KG1 (cell line): ENCODE results near the gene RGSL1.

Experiments used
- DNase-seq: peaks from one replicate; lab custom pipeline; 2025; lab: John Stamatoyannopoulos, UW

Gene RGSL1

GRCh38 chr1:182549346-182549745 lies 99.4 kb downstream of the RGSL1 start:
- no peak for DNase-seq

GRCh38 chr1:182549811-182550210 lies 99.9 kb downstream of the RGSL1 start:
- DNase-seq = no peak

- no peak for DNase-seq
Observed at GRCh38 chr1:182552527-182552926, 102.6 kb downstream of the RGSL1 start.

DNA sequence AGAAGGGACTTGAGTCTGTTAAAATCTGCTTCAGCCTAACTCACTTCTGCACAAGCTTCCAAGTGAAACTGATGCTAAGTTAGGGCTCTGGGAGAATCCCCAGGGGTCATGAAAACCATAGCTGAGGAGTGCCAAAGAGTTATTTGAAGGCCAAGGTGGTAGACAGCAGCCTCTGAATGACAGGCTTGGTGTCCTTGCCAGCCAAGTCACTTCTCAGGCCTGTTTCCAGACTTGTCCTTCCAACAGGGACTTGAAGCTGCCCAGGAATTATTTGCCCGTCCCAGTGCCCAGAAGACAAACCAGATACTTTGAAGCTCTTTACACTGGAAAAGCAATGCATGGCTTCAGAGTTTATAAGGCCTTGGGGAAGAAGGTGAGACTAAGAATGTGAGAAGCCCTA lies 105.5 kb downstream of the RGSL1 start:
- no peak for DNase-seq

- DNase-seq = no peak
Observed at GRCh38 chr1:182556279-182556678, 106.3 kb downstream of the RGSL1 start.

- no peak for DNase-seq
Observed at GRCh38 chr1:182560392-182560984, 110.5 kb downstream of the RGSL1 start.

DNA sequence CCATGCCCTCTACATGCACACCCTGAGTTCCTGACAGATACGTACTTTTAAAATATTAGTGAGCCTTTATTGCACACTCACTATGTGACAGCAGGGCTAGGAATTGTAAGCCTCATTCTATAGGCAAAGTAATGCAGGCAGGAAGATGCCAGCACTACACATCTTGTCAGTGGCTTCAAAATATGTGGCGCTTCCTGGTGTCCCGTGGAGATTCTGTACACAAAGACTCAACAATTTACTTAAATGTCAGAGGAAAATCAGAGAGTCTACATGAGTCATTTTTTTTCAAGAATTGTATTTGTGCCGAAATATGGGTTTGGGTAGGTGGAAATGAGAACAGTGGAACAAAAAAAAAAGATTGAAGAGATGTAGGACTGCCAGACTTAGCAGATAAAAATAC lies 111.5 kb downstream of the RGSL1 start:
- no peak for DNase-seq

DNA sequence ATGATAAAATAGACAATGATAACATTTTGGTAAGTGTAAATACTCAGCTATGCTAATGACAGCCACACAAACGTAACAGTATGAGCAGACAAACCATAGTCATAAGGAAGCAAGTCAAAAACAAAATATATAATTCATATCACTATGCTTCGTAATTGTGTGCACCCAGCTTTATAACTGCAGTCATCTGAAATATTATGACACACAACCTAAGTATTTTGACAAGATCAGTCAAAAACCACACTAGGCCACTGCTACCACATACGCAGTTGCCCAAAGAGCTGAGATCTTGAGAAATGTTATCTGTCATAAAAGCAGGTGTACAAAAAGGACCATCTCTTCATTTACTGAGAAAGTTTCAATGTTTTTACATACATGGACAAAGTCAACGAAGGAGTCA lies 113.1 kb downstream of the RGSL1 start:
- DNase-seq = no peak

GRCh38 chr1:182564406-182565004 lies 114.6 kb downstream of the RGSL1 start:
- DNase-seq = no peak

DNA sequence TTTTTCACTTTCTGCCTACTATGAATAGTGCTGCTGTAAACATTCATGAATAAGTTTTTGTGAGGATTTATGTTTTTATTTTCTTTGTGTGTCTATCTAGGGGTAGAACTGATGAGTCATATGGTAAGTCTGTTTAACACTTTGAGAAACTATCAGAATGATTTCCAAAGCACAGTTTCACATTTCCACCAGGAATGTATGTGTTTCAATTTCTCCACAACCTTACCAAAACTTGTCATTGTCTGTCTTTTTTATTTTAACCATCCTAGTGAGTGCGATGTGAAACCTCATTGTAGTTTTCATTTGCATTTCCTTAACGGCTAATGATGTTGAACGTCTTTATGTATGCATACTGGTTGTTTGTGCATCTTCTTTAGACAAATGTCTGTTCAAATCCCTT lies 115.6 kb downstream of the RGSL1 start:
- DNase-seq = no peak

DNA sequence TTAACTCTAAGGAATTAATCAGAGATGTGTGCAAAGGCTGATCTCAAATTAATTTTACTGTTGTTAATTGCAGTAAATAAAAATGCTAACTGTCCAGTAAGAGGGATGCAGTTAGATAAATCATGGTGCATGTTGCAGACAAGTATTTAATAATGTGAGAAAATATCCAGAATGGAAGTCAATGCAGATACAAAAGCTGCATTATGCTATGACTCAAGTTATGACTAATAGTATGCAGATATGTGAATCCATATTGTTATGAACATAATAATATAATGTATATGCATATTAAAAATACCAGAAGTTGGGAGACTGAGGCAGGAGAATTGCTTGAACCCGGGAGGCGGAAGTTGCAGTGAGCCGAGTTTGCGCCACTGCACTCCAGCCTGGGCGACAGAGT lies 117.7 kb downstream of the RGSL1 start:
- DNase-seq = no peak

DNA sequence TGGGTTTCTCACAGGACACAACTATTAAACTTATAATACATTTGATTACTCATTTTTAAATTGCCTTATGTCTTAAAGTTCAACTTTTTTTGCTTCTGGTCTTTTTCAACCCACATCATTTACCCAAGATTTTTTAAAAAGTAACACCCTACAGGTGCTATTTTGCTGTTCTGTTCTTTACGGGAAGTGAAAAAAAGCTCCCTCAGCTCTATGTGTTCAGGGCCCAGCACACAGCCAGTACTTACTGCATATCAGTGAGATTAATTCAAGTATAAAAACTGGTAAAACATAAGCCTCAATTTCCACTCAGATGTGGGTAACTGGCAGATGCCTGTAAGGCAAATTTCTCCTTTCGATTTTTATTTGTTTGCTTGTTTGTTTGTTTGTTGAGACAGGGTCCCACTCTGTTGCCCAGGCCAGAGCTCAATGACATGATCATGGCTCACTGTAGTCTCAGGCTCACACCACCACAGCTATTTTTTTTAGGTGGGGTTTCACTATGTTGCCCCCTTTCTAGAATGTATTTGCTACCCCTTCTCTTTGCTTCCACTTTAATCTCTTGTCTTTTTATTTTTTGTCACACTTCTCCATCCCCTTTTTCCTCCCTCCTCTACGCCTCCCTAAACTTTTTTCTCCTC lies 118.8 kb downstream of the RGSL1 start:
- no peak for DNase-seq

DNA sequence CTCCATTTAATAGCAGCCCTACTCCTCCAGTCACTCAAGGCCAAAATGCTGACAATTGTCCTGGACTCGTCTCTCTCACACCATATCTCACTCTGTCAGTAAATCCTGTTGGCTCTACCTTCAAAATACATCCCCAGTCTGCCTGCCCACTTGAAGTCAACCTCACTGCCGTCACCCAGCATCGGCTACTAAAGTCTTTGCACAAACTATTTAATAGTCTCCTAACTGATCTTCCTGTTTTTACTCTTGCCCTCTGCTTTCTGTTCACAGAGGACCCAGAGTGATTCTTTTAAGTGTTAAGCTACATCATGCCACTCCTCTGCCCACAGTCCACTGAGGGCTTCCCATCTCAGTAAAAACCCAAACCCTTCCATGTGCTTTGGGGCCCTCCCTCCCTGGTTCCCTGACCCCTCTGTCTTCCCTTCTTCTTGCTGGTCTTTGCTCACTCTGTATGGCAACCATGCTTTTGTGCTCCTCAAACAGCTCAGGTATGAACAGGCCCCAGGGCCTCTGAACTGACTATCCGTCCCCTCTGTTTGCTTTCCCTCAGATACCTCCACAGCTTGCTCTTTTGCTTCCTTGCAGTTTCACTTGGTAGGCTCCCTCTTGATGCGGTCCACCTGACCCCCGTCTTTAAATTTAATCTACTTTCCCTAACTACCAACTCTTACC lies 120.1 kb downstream of the RGSL1 start:
- no peak for DNase-seq

DNA sequence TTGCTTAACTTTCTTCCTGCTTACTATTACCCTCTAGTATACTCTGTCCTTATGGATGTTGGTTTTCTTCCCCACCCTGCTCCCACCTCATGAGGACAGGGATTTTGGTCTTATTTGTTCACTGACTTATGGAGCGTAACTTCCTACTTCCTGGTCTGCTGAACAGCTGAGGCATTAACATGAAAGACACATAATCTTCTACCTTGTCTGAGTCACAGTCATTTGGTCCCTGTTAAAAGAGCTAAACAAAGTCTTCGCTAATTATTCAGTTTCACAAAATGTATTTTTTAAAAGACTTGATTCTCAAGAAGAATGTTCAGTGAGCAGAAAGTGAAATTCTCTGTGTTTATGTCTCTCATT lies 120.6 kb downstream of the RGSL1 start:
- no peak for DNase-seq

- DNase-seq = no peak
Observed at GRCh38 chr1:182574156-182574555, 124.2 kb downstream of the RGSL1 start.

DNA sequence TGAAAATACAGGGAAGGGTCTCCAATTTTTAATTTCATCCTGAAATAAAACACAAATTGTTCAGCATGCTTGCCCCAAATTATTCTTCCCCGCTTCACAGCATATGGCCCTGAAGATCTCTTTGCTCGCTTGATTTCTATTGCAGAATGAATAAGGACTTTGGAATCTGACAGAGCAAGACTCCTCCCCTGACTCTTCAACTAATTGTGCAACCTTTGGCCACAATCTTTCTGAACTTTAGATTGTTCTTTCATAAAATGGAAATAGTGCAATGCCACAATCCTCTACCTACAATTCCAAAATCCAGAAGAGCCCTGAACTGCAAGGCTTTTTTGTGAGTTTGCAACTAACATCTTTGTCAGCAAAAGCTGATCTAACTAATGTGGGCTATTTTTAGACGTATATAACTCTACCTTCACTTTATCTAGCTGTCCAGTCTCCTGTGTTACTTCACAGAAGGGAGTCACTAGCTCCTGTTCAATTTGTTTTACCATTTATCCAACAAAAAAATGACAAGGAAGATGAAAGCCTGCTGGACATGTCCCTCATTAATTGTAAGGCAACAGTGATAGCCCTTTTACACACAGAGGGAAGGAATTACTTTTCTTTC lies 125.7 kb downstream of the RGSL1 start:
- DNase-seq = no peak

DNA sequence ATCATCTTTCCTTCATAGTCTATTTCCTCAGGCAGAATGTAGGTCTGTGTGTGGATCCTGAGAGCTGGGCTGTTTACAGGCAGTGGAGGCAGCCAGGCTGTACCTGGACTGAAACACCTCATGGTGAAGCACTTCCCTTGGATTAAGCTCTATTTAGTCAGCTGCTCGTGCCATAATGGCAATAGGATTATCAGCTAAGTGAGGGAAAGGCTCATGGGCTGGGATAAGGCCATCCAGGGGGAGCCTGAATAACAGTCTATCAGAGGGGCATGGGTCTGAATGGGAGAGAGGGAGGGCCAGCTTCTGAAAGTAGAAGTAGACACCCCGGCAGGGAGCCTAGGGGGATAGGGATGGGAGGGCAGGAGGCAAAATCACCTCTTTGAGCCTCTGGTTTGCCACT lies 130.8 kb downstream of the RGSL1 start:
- no peak for DNase-seq

GRCh38 chr1:182584746-182585145 lies 134.8 kb downstream of the RGSL1 start:
- no peak for DNase-seq

GRCh38 chr1:182586380-182586779 lies 136.4 kb downstream of the RGSL1 start:
- DNase-seq = no peak

DNA sequence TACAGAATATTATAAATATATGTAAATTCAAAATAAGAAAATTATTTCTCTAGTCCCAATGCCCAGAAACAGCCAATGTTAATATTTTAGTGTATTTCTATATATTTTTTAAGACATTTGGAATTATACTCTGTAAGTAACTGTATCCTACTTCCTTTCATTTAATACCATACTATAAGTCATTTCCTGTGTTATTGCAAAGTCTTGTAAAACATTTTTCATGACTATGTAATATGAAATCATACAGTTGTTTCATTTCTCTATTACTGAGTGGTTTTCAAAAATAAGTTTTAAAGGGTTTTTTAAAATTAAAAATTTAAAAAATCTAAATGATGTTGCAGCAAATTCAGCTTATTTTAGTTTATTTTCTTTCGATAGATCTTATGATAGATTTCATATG lies 137.1 kb downstream of the RGSL1 start:
- DNase-seq = no peak

DNA sequence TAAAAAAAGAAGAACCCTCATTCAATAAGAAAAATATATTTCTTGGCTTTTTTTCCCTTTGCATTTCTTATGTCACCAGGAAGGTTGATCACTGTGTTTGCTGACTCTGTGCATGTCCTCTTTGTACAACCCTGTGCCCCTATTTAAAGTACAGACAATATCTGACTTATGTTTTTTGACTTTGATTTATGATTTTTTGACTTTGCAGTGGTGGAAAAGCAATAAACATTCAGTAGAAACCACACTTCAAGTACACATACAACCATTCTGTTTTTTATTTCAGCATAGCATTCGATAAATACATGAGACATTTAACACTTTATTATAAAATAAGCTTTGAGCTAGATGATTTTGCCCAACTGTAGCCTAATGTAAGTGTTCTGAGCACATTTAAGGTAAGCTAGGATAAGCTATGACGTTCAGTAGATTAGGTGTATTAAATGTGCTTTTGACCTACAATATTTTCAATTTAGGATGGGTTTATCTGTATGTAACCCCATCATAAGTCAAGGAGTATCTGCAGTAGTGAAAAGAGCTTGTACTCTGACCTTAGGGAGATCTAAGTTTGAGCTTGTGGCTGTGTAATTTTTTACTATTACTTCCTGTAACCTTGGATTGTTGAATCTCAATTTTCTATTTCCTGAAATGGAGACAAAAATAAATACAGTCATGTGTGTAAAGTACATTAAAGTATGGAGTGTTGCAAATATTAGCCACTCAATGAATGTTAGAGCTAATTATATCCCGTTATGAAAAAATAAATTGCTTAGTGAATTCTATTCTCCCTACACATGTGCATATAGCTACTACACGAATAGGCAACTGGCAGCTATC lies 137.9 kb downstream of the RGSL1 start:
- no peak for DNase-seq
